SK-N-SH (cell line): ENCODE results near the gene LRRC39.

Source experiments
- CHD2 ChIP-seq: fragments of 150-350 bp; IDR thresholded peaks from 2 replicates; pipeline ENCODE4 v1.6.1; 2018; ENCODE audit warnings: low read length; ENCODE audit not compliant: partially characterized antibody
- EZH2phosphoT487 ChIP-seq: fragments of 200-600 bp; sonication (generic); IDR thresholded peaks from 2 replicates; pipeline ENCODE4 v1.6.1; 2017; ENCODE audit warnings: low read depth, mixed run types, mild to moderate bottlenecking, antibody characterized with exemption, moderate library complexity, borderline replicate concordance
- RAD21 ChIP-seq: IDR thresholded peaks from 2 replicates; pipeline ENCODE4 v1.6.1; 2012; ENCODE audit warnings: mild to moderate bottlenecking, low read length
- SIN3A ChIP-seq: IDR thresholded peaks from 2 replicates; pipeline ENCODE4 v1.6.1; 2012; ENCODE audit warnings: low read depth, mild to moderate bottlenecking, low read length, moderate library complexity, borderline replicate concordance

DNA sequence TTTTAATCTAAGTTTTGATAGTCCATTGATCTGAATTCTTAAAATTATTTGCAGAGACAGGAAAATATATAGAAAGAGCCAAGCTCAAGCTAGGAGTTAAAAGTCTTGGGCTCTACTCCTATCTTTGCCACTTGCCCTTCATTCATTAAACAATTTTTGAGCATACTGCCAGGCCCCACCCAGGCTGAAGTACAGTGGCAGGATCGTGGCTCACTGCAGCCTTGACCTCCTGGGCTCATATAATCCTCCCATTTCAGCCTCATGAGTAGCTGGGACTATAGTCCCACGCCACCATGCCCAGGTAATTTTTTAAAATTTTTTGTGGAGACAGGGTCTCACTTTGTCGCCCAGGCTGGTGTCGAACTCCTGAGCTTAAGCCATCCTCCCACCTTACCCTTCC lies 36.9 kb downstream of the LRRC39 start:
- no peak for TF ChIP-seq RAD21
- no peak for TF ChIP-seq CHD2
- TF ChIP-seq EZH2phosphoT487 = no peak
- no peak for TF ChIP-seq SIN3A
